Activated CD8-positive, alpha-beta T cell treated with anti-CD3 and anti-CD28 coated beads for 36 hours (primary cell): ENCODE measurements around the gene DCAF10. TPM values are rescaled to one million over a fixed set of nuclear protein-coding genes. Genes with fewer than 3 reads are reported as not detected.

Experiments used
- ATAC-seq: fragments of 200-7000 bp; cut with Tn5 transposase; one replicate; pipeline ENCODE4 v1.10.0; 2021; ENCODE audit warnings: mild to moderate bottlenecking, moderate library complexity
- CTCF ChIA-PET: fragments of 350-600 bp; sonication (Branson Sonifier 250); formaldehyde crosslinking; loops from one replicate; lab custom pipeline; 2021; ENCODE audit warnings: antibody characterized with exemption; lab: Charles Lee
- POLR2A ChIA-PET: fragments of 350-600 bp; sonication (Branson Sonifier 250); formaldehyde crosslinking; loops from one replicate; lab custom pipeline; 2021; ENCODE audit warnings: antibody characterized with exemption; lab: Charles Lee
- DNase-seq: peaks from one replicate; pipeline ENCODE4 v3.0.0-alpha.2; 2020
- H3K27ac Mint-ChIP-seq: one replicate; pipeline ENCODE4 v1.8.0; 2021; ENCODE audit warnings: mild to moderate bottlenecking, mixed read lengths
- H3K27me3 Mint-ChIP-seq: one replicate; pipeline ENCODE4 v1.8.0; 2021; ENCODE audit warnings: mixed read lengths
- H3K36me3 Mint-ChIP-seq: one replicate; pipeline ENCODE4 v1.8.0; 2021; ENCODE audit warnings: low read depth, mixed read lengths
- H3K4me1 Mint-ChIP-seq: one replicate; pipeline ENCODE4 v1.8.0; 2021; ENCODE audit warnings: low read depth, mixed read lengths
- H3K4me3 Mint-ChIP-seq: one replicate; pipeline ENCODE4 v1.8.0; 2021; ENCODE audit warnings: mild to moderate bottlenecking, moderate library complexity, mixed read lengths
- H3K9me3 Mint-ChIP-seq: one replicate; pipeline ENCODE4 v1.8.0; 2021; ENCODE audit warnings: mixed read lengths
- intact Hi-C: fragments of 100-400 bp; cut with micrococcal nuclease; formaldehyde crosslinking; loops from one replicate; pipeline ENCODE4 v1.10.0; 2022
- total RNA-seq, 2 experiments: library from RNA; stranded (reverse); gene quantifications; one replicate each; pipeline ENCODE4 v1.2.3, GENCODE V29; 2021
- TF ChIP-seq, protein P1 (sequence below): fragments of 200-600 bp; IDR thresholded peaks from one replicate; pipeline ENCODE4 v1.8.0; 2022; ENCODE audit warnings: antibody characterized with exemption, mild to moderate bottlenecking

The DCAF10 gene
- total RNA-seq, 2 experiments from 2014 or later: 14.7 to 15.2 TPM

DNA sequence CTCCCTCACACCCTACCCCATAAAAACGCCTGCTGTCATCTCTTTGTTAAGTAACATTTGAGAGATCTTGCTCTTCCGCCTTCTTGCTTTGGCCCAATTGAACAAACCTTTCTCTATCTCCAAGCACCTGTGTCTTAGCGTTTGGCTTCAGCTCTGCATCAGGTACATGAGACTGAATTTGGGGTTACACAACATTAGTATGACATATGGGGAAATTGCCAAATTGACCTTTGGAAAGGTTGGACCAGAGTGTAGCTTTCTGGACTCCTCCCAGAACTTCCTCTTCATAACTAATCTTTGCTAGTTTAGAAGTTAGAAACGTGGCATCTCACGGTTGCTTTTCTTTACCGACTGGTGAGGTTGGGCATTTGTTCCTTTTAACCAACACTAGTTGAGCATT lies 12.3 kb upstream of the DCAF10 start:
- ATAC-seq (no peak), DNase-seq (no peak)
- intact Hi-C loops: no loop called here
- POLR2A ChIA-PET: no interaction called here
- Mint-ChIP-seq H3K27me3 (peaks cover 2% of the 10 kb centered on the region), H3K4me3 (no peak overlapping the region), H3K27ac (no peak overlapping the region), H3K9me3 (peaks cover 4% of the 10 kb centered on the region), H3K36me3 (peaks cover 17% of the 10 kb centered on the region), H3K4me1 (peaks cover 15% of the 10 kb centered on the region)
- CTCF ChIA-PET: no interaction called here
- TF ChIP-seq, protein P1, sequence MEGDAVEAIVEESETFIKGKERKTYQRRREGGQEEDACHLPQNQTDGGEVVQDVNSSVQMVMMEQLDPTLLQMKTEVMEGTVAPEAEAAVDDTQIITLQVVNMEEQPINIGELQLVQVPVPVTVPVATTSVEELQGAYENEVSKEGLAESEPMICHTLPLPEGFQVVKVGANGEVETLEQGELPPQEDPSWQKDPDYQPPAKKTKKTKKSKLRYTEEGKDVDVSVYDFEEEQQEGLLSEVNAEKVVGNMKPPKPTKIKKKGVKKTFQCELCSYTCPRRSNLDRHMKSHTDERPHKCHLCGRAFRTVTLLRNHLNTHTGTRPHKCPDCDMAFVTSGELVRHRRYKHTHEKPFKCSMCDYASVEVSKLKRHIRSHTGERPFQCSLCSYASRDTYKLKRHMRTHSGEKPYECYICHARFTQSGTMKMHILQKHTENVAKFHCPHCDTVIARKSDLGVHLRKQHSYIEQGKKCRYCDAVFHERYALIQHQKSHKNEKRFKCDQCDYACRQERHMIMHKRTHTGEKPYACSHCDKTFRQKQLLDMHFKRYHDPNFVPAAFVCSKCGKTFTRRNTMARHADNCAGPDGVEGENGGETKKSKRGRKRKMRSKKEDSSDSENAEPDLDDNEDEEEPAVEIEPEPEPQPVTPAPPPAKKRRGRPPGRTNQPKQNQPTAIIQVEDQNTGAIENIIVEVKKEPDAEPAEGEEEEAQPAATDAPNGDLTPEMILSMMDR: no peak

DNA sequence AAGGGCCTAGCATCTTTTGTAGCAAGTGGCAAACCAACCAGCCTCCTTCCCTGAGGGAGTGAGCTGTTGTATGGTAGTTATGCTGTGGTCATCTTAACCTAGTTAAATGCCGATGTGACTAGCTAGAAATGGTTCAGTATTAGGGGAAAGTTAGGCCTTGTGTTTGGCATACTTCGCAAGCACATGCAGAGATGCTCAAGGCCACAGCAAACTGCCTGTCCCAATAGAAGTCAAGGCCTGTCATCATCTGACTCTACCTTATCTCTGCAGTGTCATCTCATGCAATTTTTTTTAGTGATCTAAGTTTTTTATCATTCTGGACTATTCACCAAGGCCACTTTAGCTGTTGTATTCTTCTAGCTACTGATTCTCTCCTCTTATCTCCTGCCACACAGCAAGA lies 10.5 kb upstream of the DCAF10 start:
- Mint-ChIP-seq H3K27me3 (peaks cover 2% of the 10 kb centered on the region), H3K36me3 (peaks cover 4% of the 10 kb centered on the region), H3K9me3 (peaks cover 4% of the 10 kb centered on the region), H3K4me1 (peaks cover 8% of the 10 kb centered on the region), H3K27ac (no peak overlapping the region), H3K4me3 (no peak overlapping the region)
- DNase-seq: no peak
- ChIA-PET POLR2A (interaction anchor here (1.2 kb wide), 1 partner anchor 11 kb away, joined by 5 read pairs; the partner anchor contains the start of gene DCAF10), CTCF (no interaction called here)
- TF ChIP-seq, protein P1: no peak
- intact Hi-C loops: no loop called here
- ATAC-seq: no peak

DNA sequence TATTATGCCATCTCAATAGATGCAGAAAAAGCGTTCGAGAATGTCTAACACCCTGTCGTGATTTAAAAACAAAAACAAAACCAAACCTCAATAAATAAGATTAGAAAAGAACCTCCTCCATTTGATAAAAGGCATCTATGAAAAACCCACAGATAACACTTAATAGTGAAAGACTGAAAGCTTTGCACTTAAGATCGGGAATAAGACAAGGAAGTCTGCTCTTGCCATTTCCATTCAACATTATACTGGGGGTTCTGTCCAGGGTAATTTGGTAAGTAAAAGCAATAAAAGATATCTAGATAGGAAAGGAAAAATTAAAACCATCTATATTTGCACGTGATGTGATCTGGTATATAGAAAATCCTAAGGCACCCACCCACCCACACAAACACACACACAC lies 8.5 kb upstream of the DCAF10 start:
- CTCF ChIA-PET: no interaction called here
- TF ChIP-seq, protein P1: no peak
- POLR2A ChIA-PET: no interaction called here
- ATAC-seq: no peak
- no peak overlapping the region for H3K27ac Mint-ChIP-seq
- no peak for DNase-seq
- no peak overlapping the region for H3K4me3 Mint-ChIP-seq
- peaks cover 4% of the 10 kb centered on the region for H3K9me3 Mint-ChIP-seq
- intact Hi-C loops: no loop called here
- H3K27me3 Mint-ChIP-seq: peaks cover 2% of the 10 kb centered on the region
- peaks cover 6% of the 10 kb centered on the region for H3K36me3 Mint-ChIP-seq
- peaks cover 5% of the 10 kb centered on the region for H3K4me1 Mint-ChIP-seq

DNA sequence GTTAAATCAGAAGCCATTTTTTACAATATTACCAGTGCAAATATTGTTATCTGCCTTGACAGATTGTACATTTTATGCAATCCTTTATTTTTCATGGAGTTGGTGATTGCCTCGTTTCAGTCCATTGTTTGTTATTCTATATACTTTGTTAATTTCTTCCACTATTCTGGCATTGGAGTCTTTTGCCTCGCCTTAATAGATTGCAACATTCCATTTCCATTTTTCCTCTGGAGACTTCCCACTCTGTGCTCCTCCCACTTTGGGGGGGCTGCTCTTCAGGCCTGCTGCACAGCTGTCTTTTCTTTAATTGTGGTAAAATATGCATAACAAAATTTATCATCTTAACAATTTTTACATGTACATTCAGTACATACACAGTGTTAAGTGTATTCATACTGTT lies 4.4 kb upstream of the DCAF10 start:
- no peak for DNase-seq
- Mint-ChIP-seq H3K4me1 (peaks cover 17% of the 10 kb centered on the region), H3K27ac (no peak overlapping the region), H3K4me3 (no peak overlapping the region), H3K27me3 (no peaks in the 10 kb centered on the region), H3K36me3 (peaks cover 4% of the 10 kb centered on the region), H3K9me3 (peaks cover 1% of the 10 kb centered on the region)
- intact Hi-C loops: loop anchor here (5.0 kb wide), 1 partner anchor 49 kb away; no protein-coding TSS in a partner anchor
- ATAC-seq: no peak
- CTCF ChIA-PET: no interaction called here
- TF ChIP-seq, protein P1: no peak
- POLR2A ChIA-PET: no interaction called here

DNA sequence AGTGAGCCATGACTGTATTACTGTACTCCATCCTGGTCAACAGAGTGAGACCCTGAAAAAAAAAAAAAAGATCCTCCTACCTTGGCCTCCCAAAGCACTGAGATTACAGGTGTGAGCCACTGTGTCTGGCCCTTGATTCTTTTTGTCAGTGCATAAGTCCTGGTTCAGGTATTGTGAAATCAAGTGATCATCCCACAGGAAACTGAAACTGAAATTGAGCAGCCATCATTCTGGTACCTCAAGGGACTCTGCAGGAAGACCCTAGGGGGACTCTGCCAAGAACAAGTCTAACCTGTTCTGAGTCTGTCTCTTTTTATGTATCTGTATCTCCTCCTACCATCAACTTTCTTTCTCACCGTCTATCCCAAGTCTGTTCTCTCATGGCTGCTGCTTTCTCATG lies 1.9 kb upstream of the DCAF10 start:
- H3K4me1 Mint-ChIP-seq: peaks cover 30% of the 10 kb centered on the region

More for the DNA sequence above, 1.9 kb upstream of the DCAF10 start:
- Mint-ChIP-seq H3K9me3 (no peaks in the 10 kb centered on the region), H3K27ac (no peak overlapping the region), H3K27me3 (no peaks in the 10 kb centered on the region), H3K4me3 (peak overlapping the region; percentile 1), H3K36me3 (peaks cover 4% of the 10 kb centered on the region)
- POLR2A ChIA-PET: no interaction called here
- intact Hi-C loops: loop anchor here (5.0 kb wide), 1 partner anchor 51 kb away; no protein-coding TSS in a partner anchor
- CTCF ChIA-PET: no interaction called here
- no peak for ATAC-seq
- DNase-seq: no peak
- TF ChIP-seq, protein P1: no peak
